Glomerular visceral epithelial cell (primary cell): ENCODE data around the gene CLUH.
"Not testable (repeated sequence)": the region's sequence is repeated elsewhere in the genome, so short reads cannot be mapped to it uniquely, and the experiment has no call there.

ENCODE experiments used
- DNase-seq: peaks from one replicate; pipeline ENCODE4 v3.0.0-alpha.2; 2016; ENCODE audit errors: extremely low spot score

CLUH gene

DNA sequence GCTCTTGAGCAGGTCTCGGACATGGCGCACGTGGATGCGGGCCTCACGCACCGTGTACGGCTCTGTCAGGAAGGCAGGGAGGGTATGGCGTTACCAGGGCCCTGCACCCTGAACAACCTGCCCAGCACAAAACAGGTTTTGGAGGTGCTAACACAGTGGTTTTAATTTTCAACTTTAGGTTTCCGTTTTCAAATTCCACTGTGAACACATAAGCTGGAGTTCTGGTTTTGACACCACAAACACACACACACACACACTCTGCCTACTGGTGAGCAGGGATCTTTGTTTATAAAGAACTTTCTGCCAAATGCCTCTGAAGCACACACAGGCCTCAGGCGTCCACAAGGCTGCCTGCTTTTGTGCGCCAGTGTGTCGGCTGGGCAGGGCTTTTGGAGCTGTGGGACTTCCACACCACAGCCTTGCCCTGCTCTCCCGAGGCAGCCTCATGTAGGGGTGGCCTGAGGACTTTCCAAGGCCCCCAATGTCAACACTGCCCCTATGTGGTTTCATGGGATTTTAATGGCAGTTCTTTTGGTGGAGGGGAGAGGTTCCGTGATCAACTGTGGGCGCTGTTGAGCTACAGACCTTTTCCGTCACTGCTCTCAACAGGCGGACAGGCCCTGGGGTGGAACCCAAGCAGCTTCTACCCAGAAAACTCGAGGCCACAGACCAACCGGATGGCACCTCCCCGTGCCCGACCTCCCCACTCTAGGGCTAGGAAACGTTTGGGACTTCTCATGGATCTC, 9.4 kb downstream of the CLUH start:
- DNase-seq, result no peak

DNA sequence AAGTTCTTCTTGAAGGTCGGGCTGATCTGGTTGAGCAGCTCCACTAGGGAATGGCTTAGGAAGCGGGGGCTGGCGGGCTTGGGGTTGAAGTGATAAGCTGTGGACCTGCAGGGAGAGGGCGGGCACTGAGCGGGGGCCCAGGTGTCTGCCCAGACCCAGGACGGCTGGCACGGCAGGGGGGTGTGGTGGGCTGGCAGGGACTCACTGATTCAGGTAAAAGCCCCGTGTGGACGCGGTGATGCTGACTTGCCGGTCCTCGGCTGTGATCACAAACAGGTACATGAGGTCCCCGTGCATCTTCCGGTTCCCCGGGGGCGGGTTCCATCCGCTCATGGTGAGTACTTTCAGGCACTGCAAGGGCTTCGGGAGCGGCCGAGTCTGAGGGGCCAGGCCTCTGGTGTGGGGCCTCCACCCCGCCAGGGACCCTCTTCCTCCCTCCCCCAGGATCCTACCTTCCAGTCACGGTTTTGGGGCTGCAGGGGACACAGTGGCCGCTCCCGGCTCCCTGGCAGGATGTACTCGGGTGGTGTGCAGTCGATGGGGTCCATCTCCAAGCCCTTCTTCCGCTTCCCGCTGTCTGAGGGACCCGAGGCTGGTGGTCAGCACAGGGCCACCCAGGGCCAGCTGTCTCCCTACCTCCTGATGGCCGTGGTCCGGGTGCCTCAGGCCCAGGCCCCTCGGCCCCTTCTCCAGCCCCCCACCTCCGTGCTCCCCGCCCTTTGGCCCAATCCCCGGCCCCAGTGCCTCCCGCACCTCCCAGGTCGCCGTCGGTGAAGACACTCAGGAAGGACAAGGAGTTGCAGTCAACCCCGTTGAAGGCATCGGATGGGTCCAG, 10.2 kb downstream of the CLUH start:
- DNase-seq, result no peak

DNA sequence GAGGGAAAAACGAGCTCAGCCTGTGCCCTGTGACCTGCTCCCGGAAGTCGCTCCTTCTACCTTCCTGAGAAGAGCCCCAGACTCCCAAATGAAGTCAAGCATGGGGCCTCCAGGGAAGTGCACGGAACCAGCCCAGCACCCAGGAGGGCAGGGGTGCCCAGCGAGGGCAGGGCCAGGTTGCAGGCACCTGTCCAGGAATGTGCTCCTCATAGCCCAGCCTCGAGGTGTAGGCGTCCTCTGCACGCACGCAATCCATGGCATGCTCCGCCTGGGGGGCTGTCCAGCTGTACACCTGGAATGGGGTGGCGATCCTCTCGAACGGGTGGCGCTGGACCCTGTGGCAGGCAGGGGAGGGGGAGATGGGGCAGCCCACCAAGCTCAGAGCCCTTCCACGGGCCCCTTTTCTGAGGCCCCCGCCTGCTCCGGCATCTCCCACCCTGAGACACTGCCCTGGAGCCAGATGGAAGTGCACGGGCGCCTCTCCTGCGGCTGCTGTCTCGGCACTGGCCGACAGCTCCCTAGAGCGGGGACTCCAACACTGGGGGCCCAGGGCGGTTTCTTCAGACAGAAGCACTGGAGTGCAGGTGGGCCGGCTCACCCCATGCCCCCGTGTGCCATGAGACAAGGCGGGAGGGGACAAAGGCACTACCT, 10.9 kb downstream of the CLUH start:
- no peak for DNase-seq

DNA sequence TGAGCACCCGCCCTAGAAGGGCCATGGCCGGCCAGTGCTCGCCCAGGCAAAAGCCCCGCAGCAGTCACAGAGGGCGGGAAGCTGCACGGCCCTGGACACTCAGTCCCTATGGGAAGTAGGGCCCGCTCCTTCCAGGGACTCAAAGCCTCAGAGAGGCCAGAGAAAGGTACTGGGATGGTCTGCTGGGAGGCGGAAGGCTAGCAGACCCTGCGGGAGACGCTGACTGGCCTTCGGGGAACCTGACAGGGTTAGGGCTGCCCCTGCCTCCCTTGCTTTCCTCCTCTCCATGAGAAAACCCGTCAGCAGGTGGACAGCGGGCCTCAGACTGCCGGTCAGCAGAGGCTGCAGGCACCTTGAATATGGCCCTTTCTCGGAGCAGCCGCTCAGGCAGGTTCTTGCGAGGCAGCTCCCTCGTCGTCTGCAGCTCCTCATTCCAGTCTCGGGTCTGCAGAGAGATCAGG, 11.5 kb downstream of the CLUH start:
- DNase-seq, result no peak

DNA sequence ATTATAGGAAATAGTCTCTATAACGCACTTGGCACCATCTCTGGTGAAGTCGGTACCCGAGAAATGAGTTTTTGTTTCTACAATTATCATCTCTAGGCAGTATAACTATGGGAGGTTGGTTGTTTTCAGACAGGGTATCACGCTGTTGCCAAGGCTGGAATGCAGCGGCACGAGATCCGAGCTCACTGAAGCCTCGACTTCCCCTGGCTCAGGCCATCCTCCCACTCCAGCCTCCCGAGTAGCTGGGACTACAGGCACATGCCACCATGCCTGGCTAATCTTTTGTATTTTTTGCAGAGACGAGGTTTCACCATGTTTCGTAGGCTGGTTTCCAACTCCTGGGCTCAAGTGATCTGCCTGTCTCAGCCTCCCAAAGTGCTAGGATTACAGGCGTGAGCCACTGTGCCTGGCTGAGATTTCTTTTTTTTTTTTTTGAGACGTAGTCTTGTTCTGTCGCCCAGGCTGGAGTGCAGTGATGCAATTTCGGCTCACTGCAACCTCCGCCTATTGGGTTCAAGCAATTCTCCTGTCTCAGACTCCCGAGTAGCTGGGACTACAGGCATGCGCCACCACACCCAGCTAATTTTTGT, 12.3 kb downstream of the CLUH start:
- DNase-seq, result not testable (repeated sequence)

DNA sequence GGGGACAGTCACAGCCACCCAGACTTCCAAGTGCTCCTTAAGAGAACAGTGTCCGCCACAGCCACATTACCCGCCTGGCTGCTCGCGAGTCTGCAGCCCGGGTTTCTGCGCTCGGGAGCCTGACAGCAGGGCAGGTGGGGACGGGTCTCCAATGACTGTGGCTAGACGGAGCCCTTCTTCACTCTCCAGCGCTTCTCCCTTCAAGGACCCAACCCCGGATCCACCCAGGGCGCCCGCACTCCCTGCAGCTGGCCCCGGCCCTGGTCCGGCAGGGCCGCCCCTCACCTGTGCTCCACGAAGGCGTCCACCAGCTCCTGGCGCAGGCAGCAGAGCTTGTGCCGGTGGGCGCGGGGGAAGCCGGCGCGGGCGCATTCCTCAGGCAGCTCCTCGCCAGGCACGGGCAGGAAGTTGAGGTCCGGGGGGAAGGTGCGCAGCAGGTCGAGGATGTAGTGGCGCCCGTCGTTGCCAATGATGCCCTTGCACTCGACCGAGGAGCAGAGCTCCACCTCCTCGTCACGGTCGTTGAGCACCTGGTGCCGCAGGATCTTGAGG, 13.9 kb downstream of the CLUH start:
- DNase-seq, result no peak

DNA sequence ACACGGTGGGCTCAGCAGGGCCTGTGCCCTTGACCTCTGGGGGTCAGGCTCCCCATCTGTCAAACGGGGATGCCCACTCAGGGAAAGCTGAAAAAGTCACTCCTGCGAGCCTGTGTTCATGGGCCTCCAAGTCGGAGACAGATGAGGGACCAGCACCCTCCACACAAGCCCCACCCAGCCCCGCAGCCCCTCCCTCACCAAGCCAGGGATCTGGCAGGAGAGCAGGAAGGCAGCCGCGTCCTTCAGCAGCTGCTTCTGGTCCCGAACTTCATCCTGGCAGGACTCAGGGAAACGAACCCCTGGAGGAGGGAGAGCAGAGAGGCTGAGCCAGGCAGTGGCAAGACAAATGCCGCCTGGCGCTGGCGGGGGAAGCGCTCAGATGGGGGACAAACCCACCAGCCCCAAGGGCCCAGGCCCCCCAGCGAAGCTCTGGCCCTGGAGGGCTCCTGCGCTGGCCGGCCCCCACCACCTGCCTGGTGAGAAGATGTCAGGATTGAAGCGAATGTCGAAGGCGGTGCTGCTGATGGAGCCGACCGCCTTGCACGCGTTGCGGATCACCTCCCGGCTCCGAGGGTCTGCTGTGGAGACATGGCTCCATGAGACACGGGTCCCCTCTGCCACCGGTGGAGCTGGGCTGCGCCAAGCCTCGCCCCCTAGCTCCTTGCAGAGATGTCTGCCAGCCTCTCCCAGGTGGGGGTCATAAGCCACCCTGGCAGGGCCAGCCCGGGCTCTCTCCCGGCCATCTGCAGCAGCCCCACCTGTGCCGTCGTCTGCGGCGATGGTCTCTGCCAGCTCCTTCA, 15.4 kb downstream of the CLUH start:
- no peak for DNase-seq

DNA sequence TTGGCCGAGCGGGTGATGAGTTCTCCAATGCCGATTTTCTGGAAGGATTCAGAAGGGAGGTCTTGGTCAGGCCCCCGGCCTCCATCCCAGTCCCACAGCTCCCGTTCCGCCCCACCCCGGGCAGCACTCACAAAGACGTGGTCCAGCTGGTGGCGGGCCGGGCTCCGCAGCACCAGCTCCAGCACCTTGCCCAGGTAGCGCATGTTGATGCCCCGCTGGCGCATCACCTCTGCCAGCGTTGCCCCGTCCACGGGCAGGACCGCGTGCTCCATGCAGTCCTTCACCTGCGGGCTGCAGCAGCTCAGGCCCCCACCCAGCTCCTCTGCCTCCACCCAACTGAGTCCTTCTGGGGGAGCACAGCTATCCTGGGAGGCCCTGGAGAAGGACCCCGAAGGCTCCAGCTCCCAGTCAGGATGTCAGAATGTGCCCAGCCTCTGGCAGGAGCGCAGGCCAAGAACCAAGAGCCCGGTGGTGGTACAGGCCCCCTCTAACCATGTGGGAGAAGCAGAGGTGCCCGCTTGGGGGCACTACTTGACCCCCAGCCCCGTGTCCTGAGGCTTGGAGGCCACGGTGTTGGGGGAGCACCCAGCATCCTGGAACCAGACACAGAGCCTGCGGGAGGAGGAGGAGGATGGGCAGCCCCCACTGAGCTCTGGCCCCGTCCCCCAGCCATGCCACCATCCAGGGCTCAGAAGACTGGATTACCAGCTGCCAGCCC, 16.2 kb downstream of the CLUH start:
- no peak for DNase-seq

DNA sequence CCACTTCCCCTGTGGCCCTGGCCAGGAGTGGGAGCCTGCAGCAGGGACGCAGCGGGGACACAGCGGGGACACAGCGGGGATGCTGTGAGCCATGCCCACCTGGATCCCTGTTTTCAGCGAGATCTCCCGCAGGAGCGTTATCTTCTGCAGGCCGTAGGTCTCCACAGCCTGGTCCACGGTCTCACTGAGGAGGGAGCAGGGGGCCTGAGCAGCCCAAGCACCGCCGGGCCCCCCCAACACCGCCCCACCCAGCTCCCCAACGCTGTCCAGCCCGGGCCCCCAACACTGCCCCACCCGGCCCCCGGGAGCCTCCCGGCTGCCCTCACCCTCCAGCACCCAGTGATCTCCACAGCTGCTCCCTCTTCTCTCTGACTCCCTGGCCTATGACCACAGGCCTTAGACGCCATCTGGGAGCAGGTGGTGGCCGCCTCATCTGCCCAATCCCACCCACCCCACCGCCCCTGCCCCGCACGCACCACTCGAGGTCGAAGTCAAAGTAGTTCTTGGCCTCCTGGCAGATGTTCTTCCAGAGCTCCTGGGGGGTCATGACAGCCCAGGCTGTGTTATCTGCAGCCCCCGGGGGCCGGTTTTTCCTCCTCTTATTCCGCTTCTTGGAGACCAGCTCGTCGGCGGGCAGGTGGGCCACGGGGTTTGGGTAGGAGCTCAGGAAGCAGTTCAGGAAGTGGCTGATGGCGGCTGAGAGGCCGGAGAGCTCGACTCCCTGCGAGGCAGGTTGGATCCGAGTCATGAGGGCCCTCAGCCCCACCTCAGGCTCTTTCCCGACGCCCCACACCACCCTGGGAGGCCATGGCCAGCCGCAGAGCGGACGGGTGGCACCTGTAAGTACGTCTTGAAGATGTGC, 17.0 kb downstream of the CLUH start:
- no peak for DNase-seq

DNA sequence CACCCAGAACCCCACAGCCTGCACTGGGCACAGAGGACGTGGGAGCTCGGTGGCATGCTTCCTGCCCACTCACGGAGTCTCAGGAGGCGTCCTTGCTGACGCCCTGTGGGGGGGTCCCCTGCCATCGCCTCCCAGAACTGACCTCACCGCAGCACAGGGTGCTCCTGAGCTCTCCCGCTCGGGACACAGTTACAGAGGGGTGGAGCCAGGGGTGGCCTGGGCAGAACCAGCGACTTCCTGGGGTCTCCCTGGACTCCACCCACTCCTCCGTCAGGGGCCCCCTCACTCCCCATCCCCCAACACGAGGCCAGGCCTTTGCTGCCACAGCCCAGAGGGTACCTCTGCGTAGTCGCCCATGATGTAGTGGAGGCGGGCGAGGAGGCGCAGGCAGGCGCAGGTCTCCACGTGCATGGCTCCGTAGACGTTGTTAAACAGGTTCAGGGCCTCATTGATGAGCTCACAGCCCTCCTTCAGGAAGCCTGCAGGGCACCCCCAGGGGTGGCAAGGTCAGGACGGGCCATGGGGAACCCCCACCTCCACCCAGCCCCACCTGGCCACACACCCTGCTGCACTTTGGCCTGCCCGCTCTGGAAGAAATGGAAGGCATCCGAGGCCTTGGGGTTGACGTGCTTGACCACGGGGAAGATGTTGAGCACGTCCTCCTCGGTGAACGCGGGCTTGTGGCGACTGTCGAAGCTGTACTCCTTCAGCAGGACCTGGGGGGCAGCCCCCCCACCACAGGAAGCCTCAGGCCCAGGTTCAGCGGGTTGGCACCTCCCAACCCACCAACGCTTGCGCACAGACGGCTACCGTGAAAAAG, 17.8 kb downstream of the CLUH start:
- no peak for DNase-seq

DNA sequence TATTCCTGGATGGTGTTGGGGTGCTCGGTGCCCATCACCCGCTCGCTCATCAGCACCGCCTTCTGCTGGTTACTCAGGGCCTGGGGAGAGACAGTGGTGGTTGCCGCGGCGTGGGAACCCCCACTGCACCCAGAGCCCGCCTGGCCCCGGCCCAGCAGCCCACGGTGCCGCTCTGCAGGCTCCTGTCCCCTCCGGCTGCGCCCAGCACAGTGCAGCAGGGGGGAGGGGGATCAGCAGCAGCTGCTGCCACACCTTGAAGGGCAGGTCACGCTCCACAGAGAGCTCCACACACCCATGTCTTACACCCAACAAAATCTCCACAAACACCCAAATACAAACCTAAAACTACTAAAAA, 18.8 kb downstream of the CLUH start:
- no peak for DNase-seq

DNA sequence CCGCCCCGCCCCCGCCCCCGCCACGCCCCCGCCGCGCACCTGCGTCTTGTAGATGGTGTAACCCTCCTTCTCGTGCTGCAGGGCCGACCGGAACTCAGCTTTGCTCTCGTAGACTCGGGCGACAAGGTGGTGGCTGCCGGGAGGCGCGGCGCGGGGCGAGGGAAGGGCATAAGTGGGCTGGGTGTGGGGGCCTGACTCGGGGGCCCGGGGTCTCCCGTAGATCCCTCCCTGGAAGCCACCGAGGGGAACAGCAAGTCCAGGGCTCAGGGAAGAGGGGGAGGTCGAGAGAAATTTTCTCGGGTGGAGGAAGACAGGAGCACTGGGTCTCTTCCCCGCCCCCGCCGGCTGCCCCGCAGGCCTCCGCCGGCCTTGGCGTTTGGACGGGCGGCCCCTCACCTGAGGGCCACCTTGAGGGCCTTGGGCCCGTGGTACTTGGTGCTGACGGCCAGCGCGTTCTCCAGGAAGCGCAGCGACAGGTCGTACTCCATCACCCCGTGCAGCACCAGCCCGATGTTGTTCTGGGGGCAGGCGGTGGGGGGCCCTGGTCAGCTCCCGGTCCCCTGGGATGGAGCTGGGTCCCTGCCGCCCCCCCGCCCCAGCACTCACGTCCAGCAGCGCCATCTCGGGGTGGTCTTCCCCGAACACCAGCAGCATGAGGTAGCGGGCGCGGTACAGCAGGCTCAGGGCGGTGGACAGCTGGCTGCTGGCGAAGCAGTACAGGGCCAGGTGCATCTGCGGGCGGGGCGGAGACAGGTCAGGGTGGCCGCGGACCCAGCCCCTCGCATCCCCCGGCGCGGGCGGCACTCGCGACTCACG, 19.4 kb downstream of the CLUH start:
- DNase-seq, result no peak

DNA sequence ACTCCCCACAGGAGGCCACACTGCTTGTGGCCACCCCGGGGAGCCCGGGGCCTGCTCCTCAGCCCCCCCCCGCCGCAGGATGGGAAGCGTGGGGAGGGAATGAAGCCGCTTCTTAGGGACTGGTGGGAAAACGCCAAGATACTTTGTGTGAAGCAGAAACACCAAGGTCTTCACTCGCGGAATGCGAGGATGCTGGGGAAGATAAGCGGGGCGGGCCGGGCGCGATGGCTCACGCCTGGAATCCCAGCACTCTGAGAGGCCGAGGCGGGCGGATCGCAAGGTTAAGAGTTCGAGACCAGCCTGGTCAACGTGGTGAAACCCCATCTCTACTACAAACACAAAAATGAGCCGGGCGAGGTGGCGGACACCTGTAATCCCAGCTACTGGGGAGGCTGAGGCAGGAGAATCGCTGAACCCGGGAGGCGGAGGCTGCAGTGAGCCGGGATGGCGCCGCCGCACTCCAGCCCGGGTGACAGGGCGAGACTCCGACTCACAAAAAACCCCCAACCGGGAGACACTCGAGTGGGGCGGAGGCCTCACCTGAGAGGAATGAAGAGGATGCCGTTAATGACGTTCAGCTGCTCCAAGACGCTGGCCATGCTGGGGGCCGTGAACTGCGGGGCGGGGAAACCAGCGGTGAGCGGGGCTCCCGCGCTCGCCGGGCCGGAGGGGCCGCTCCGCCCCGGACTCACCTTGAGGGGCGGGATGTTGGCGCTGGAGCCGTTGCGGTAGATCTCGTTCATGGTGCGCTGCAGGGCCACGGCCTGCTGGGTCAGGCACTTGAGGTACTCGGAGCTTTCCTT, 20.3 kb downstream of the CLUH start:
- DNase-seq, result no peak

DNA sequence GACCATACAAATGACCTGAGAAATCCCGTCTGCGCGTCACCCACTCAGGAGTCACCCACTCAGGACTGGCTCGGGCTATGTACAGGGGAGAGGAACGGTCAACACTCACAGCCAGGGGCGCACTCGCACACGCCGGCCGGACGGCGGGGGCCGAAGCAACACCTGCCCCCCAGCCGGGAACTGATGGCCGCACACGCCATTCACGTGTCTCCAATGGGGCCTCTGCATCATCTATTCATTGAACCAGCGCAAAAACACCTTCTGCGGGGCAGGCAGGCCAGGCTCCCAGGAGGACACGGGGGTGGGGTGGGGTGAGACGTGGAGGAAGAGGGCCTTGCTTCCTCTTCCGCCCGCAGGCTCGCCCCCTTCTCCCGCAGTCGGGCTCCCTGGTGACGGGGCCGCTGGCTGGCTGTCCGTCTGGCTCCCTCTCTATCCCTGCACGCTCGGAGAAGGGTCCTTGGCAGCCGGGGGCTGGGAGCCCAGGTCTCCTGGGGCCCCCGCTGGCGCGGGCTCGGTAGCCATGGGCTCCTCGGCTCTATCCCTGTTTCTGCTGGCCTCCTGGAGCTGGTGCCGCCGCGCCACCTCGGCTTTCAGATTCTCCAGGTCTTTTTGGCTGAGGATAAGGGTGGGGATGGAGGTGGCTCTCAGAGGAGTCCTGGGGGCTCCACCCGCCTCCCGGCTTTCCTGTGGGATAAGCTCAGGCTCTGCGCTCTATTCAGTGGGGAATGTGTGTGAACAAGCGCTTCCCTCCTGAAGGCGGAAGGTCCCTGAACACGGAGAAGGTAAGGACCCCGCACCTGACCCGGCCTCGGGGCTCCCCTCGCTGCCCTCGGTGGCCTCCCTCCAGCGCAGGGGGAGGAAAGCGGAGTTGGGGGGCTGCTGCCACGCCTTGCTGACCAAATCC, 21.1 kb downstream of the CLUH start:
- DNase-seq, result no peak

DNA sequence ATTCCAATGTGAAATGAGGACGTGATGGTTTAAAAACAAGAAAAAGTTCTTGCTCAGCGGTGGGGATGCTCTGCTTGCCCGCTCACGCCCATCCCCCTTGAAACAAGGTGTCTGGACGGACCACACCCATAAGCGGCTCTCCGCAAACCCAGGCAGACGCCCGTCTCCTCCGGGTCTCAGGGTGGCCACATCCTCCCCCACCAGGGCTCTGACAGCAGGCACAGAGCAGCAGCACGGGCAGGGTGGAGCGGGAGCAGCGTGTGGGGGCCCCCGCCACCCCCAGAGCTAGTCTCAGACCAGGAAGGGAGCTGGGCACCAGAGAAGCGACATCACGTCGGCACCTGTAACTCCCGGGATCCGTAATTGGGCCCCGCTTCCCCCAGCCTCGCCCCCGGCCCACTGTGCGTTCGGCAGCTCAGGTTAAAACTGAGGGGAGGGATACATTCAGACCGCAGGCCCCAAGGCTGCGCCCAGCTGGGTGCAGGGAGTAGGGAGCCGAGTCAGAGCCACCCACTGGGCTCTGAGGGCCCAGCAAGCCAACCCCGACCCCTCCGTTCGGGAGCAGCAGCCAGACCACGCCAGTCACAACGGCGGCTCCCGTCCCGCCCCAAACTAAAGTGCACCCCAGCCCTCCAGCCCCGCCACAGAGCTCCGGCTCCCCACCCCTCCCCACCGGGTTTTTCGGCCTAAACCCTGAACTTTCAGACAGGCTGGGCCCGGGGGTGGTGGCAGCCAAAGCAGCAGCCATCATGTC, 22.0 kb downstream of the CLUH start:
- no peak for DNase-seq
